Spleen (tissue), 11 donors: ENCODE measurements around the gene BLTP3B. TPM values are rescaled to one million over a fixed set of nuclear protein-coding genes. Genes with fewer than 3 reads are reported as not detected.
A peak's percentile ranks its signal among the peaks of the same experiment; 100 is the strongest.

Experiments
- DNase-seq: peaks from one replicate; pipeline ENCODE4 v3.0.0-alpha.2; 2020
- H3K27ac ChIP-seq, 8 donors: fragments of 200-600 bp; sonication (generic) in 7 of 8; 1 replicate in 4 of 8; 2 replicates in 4 of 8; pipeline versions ENCODE4 v1.5.0 to v1.8.0; 2016 to 2021; ENCODE audit warnings: inconsistent platforms in 4 of 8, mild to moderate bottlenecking in 4 of 8, moderate library complexity in 1 of 8
- H3K27me3 ChIP-seq, 7 donors: fragments of 200-600 bp; sonication (generic) in 6 of 7; replicated peaks in 1 of 7; 1 replicate in 4 of 7; 2 replicates in 3 of 7; pipeline versions ENCODE4 v1.5.0 to v1.8.0; 2016 to 2021; ENCODE audit warnings: inconsistent platforms in 3 of 7, mild to moderate bottlenecking in 1 of 7
- H3K36me3 ChIP-seq, 6 donors: fragments of 200-600 bp; sonication (generic) in 5 of 6; 1 replicate in 4 of 6; 2 replicates in 2 of 6; pipeline versions ENCODE4 v1.5.0 to v1.8.0; 2016 to 2021; ENCODE audit warnings: inconsistent platforms in 2 of 6
- H3K4me1 ChIP-seq, 6 donors: fragments of 200-600 bp; sonication (generic) in 5 of 6; 1 replicate in 3 of 6; 2 replicates in 3 of 6; pipeline versions ENCODE4 v1.5.0 to v1.8.0; 2016 to 2021; ENCODE audit warnings: inconsistent platforms in 3 of 6
- H3K4me3 ChIP-seq, 8 donors: fragments of 200-600 bp; sonication (generic) in 7 of 8; 1 replicate in 4 of 8; 2 replicates in 4 of 8; pipeline versions ENCODE4 v1.5.0 to v1.8.0; 2016 to 2021; ENCODE audit warnings: inconsistent platforms in 4 of 8, mild to moderate bottlenecking in 4 of 8, moderate library complexity in 2 of 8
- H3K9me3 ChIP-seq, 8 donors: fragments of 200-600 bp; sonication (generic) in 7 of 8; 1 replicate in 4 of 8; 2 replicates in 4 of 8; pipeline versions ENCODE4 v1.5.0 to v1.8.0; 2016 to 2021; ENCODE audit warnings: inconsistent platforms in 4 of 8
- CTCF ChIP-seq, 11 experiments: fragments of 200-600 bp in 7 of 11; fragments of 450-650 bp in 4 of 11; sonication (generic) in 4 of 11; IDR thresholded peaks in 8 of 11; conservative IDR thresholded peaks in 3 of 11; 1 replicate in 7 of 11; 2 replicates in 4 of 11; pipeline versions ENCODE4 v1.4.0 to v1.8.0; 2016 to 2021; ENCODE audit warnings: antibody characterized with exemption in 11 of 11, inconsistent platforms in 4 of 11, mild to moderate bottlenecking in 1 of 11
- POLR2A ChIP-seq, 3 donors: fragments of 450-650 bp; IDR thresholded peaks; one replicate each; pipeline ENCODE4 v1.5.1; 2017; ENCODE audit warnings: antibody characterized with exemption in 3 of 3, mild to moderate bottlenecking in 1 of 3
- POLR2AphosphoS5 ChIP-seq, 3 donors: sonication (generic); formaldehyde crosslinking; IDR thresholded peaks; one replicate each; pipeline ENCODE4 v1.5.1; 2017; ENCODE audit warnings: antibody characterized with exemption in 3 of 3
- whole genome bisulfite sequencing, 5 donors: extraction: QIAGEN DNeasy Blood & Tissue Kit in 3 of 5; methylation state at CpG; one replicate each; pipeline versions ENCODE4 v1.1.5 to v1.1.7; 2013 to 2018; 5-methylcytosine and 5-hydroxymethylcytosine counted together
- intact Hi-C: fragments of 100-400 bp; cut with DNase I; formaldehyde crosslinking; loops from one replicate; pipeline ENCODE4 v1.15.0; 2023; ENCODE audit warnings: low total_unique reads
- polyA plus RNA-seq, 3 donors: library from polyadenylated mRNA; stranded (reverse); fragments of 200-250 nt; gene quantifications; one replicate each; pipeline ENCODE4 v1.2.1, GENCODE V29; 2013
- total RNA-seq, 7 donors: library from RNA; depleted of rRNA in 3 of 7; stranded (reverse); fragments of >200 nt in 3 of 7; fragmentation: NEBNext Ultra II Directional in 4 of 7; extraction: Animal tissue kit (Norgen Biotek cat#: 25700) in 4 of 7; gene quantifications; one replicate each; pipeline versions ENCODE4 v1.1.0 to v1.2.1, GENCODE V29; 2016 to 2021
- donor health status: healthy with polysubstance abuse.
- donor health status: DM: no; HTN: no; CAD: no; lungs with moderate emphysema.
- donor health status: DM: no; HTN: no; CAD: no.
- donor health status: Bipolar disorder and iron deficiency.
- donor health status: healthy.
- donor health status: DM: no; HTN: no; CAD: no.
- donor health status: DM: yes; HTN: yes; CAD: no.

BLTP3B gene
- total and polyA plus RNA-seq, 10 donors, result 3.8 to 42.5 (median 31.9) TPM

DNA sequence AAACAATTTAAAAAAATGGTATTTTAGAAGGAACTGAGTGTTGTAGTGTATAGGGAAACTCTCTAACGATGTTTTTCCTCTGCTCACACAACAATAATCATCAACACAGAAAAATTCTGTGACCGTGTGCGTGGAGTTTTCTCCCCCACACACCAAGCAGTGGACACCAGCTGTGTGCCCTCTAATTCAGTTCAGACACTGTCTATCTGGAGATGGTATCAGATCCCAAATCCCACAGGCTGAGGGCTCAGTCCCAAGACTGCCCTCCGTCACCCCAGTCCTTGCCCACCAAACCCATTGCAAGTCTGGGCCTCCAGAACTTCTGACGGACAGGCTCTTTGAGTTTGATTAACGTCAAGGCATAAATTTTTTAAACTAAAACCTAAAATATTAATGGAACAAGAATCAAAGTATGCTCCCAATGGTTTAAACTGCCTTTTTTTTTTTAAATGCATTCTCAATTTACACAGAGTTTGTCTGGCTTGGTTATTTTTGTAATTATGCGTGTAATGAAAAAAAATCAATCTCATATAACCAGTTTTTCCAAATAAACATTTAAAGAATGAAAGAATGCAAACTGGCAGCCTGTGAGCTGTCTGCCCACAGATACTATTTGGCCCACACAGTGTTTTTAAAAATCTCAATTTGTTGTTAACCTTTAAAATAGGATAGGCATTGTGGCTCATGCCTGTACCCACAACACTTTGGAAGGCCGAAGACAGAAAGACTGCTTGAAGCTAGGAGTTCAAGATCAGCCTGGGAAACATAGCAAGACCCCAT lies 19.2 kb downstream of the BLTP3B start:
- 78 to 88% (median 84%) methylated on average over 8 of the region's 8 CpGs for WGBS, 5 donors
- H3K27ac ChIP-seq, result peak overlapping the region in 5 of 8 donors; percentile 8 to 61 (median 37)
- DNase-seq, result no peak

GRCh38 chr12:100120355-100120754 lies 22.3 kb downstream of the BLTP3B start:
- Histone ChIP-seq H3K27ac (no peak overlapping the region), H3K4me3 (no peak overlapping the region), H3K9me3 (peaks cover 2 to 24% (median 16%) of the 10 kb centered on the region in 8 donors), H3K27me3 (no peaks in the 10 kb centered on the region), H3K36me3 (no peaks in the 10 kb centered on the region), H3K4me1 (peaks cover 0 to 30% (median 2%) of the 10 kb centered on the region in 6 donors)
- intact Hi-C loops, result no loop called here
- DNase-seq, result no peak
- 93 to 100% (median 97%) methylated on average over 1 of the region's 1 CpG for WGBS, 5 donors
- TF ChIP-seq POLR2A (IDR thresholded peaks at IDR 0.05) (no peak), POLR2AphosphoS5 (IDR thresholded peaks at IDR 0.05) (no peak), CTCF (IDR thresholded peaks at IDR 0.05 in 8 of 11, conservative IDR thresholded peaks at IDR 0.05 in 3 of 11) (no peak)

More for the DNA sequence above, 19.2 kb downstream of the BLTP3B start:
- H3K36me3 ChIP-seq, result no peaks in the 10 kb centered on the region
- peaks cover 2 to 24% (median 16%) of the 10 kb centered on the region in 8 donors for H3K9me3 ChIP-seq
- peaks cover 10 to 47% (median 20%) of the 10 kb centered on the region in 6 donors for H3K4me1 ChIP-seq
- no peak overlapping the region for H3K4me3 ChIP-seq
- no peaks in the 10 kb centered on the region for H3K27me3 ChIP-seq
- intact Hi-C loops, result no loop called here
- TF ChIP-seq POLR2AphosphoS5 (IDR thresholded peaks at IDR 0.05) (no peak), POLR2A (IDR thresholded peaks at IDR 0.05) (no peak), CTCF (IDR thresholded peaks at IDR 0.05 in 8 of 11, conservative IDR thresholded peaks at IDR 0.05 in 3 of 11) (no peak)

DNA sequence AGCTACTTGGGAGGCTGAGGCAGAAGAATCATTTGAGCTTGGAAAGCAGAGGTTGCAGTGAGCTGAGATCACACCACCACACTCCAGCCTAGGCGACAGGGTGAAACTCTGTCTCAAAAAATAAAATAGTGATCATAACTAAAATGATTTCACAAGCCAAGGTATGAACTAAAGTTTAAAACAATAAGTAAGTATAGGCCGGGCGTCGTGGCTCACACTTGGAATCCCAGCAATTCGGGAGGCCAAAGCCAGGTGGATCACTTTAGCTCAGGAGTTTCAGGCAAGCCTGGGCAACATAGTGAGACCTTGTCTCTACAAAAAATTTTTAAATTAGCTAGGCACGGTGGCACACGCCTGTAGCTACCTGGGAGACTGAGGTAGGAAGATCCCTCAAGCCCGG lies 27.4 kb downstream of the BLTP3B start:
- no peak for DNase-seq
- no peak for TF ChIP-seq POLR2AphosphoS5 (IDR thresholded peaks at IDR 0.05)
- TF ChIP-seq CTCF (IDR thresholded peaks at IDR 0.05 in 8 of 11, conservative IDR thresholded peaks at IDR 0.05 in 3 of 11), result no peak
- TF ChIP-seq POLR2A (IDR thresholded peaks at IDR 0.05), result no peak
- intact Hi-C loops, result no loop called here
- peaks cover 2 to 10% (median 6%) of the 10 kb centered on the region in 8 donors for H3K9me3 ChIP-seq
- peaks cover 0 to 4% (median 0%) of the 10 kb centered on the region in 6 donors for H3K36me3 ChIP-seq
- no peak overlapping the region for H3K4me3 ChIP-seq
- peaks cover 0 to 32% (median 3%) of the 10 kb centered on the region in 6 donors for H3K4me1 ChIP-seq
- no peak overlapping the region for H3K27ac ChIP-seq
- WGBS, 5 donors, result 94 to 98% (median 98%) methylated on average over 8 of the region's 8 CpGs
- no peaks in the 10 kb centered on the region for H3K27me3 ChIP-seq

DNA sequence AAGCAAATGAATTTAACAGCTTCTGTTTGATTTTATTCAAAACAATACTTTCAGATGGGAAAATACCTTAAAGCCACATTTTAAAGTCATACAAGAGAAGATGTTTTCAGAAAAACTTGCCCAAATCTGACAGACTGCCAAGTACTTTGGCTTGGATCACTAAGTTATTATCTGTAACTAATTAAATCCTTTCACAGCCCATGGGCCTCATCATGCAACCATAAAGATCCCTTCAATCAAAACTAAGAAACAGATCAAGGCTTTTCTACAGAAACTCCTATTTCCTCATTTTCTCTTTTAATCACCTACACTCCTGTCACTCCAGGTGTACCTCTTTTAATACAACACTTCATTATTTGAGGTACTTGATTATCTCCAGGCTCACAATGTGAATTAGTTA lies 28.1 kb downstream of the BLTP3B start:
- H3K4me1 ChIP-seq, result peaks cover 0 to 32% (median 3%) of the 10 kb centered on the region in 6 donors
- H3K4me3 ChIP-seq, result no peak overlapping the region
- no peaks in the 10 kb centered on the region for H3K27me3 ChIP-seq
- peaks cover 0 to 2% (median 0%) of the 10 kb centered on the region in 8 donors for H3K9me3 ChIP-seq
- no peak overlapping the region for H3K27ac ChIP-seq
- no peak for TF ChIP-seq POLR2A (IDR thresholded peaks at IDR 0.05)
- no peak for TF ChIP-seq CTCF (IDR thresholded peaks at IDR 0.05 in 8 of 11, conservative IDR thresholded peaks at IDR 0.05 in 3 of 11)
- no peak for TF ChIP-seq POLR2AphosphoS5 (IDR thresholded peaks at IDR 0.05)
- intact Hi-C loops, result no loop called here
- peaks cover 0 to 5% (median 0%) of the 10 kb centered on the region in 6 donors for H3K36me3 ChIP-seq
- no peak for DNase-seq
